GM18507 (cell line): ENCODE measurements around the gene SPATS2L.
A peak's percentile ranks its signal among the peaks of the same experiment; 100 is the strongest.

Source experiments
- DNase-seq: peaks from one replicate; pipeline ENCODE4 v3.0.0; 2011; ENCODE audit warnings: low read depth; ENCODE audit not compliant: insufficient read length; ENCODE audit errors: extremely low spot score
- FAIRE-seq: peaks from 2 replicates; lab custom pipeline; 2011; peaks lifted over from hg19 to GRCh38; lab: Jason Lieb, UNC

Gene SPATS2L

GRCh38 chr2:200288670-200289429 is 17.6 kb upstream of the SPATS2L start:
- DNase-seq: no peak
- FAIRE-seq: no peak

- DNase-seq: no peak
- no peak for FAIRE-seq
Measured at GRCh38 chr2:200296118-200296517, 10.4 kb upstream of the SPATS2L start.

- no peak for DNase-seq
- no peak for FAIRE-seq
Measured at GRCh38 chr2:200297100-200297499, 9.4 kb upstream of the SPATS2L start.

GRCh38 chr2:200297989-200298388 is 8.5 kb upstream of the SPATS2L start:
- DNase-seq: no peak
- no peak for FAIRE-seq

- no peak for DNase-seq
- FAIRE-seq: no peak
Measured at GRCh38 chr2:200298816-200299215, 7.7 kb upstream of the SPATS2L start.

GRCh38 chr2:200300065-200300464 is 6.4 kb upstream of the SPATS2L start:
- no peak for DNase-seq
- peak; percentile 26 for FAIRE-seq

- DNase-seq: no peak
- FAIRE-seq: no peak
Measured at GRCh38 chr2:200300638-200301314, 5.7 kb upstream of the SPATS2L start.

GRCh38 chr2:200301953-200302858 is 4.3 kb upstream of the SPATS2L start:
- no peak for FAIRE-seq
- DNase-seq: no peak

- DNase-seq (no peak), FAIRE-seq (no peak)
Measured at GRCh38 chr2:200302940-200303727, 3.4 kb upstream of the SPATS2L start.

GRCh38 chr2:200305797-200306195 is 697 bp upstream of the SPATS2L start:
- peak; percentile 4 for DNase-seq
- no peak for FAIRE-seq

- peak; percentile 28 for DNase-seq
- FAIRE-seq: peak; percentile 29
Measured at GRCh38 chr2:200306931-200307723, 634 bp downstream of the SPATS2L start.

- FAIRE-seq: peak; percentile 12
- no peak for DNase-seq
Measured at GRCh38 chr2:200307724-200308545, 1.4 kb downstream of the SPATS2L start.

- DNase-seq (no peak), FAIRE-seq (peak; percentile 45)
Measured at GRCh38 chr2:200308546-200309295, 2.2 kb downstream of the SPATS2L start.

GRCh38 chr2:200309296-200310049 is 3.0 kb downstream of the SPATS2L start:
- no peak for DNase-seq
- no peak for FAIRE-seq

GRCh38 chr2:200310545-200310971 is 4.1 kb downstream of the SPATS2L start:
- no peak for DNase-seq
- no peak for FAIRE-seq

GRCh38 chr2:200311139-200311538 is 4.6 kb downstream of the SPATS2L start:
- DNase-seq (no peak), FAIRE-seq (no peak)
